Colonic mucosa (tissue), 4 donors: ENCODE data around the gene KXD1. TPM values are rescaled to one million over a fixed set of nuclear protein-coding genes. Genes with fewer than 3 reads are reported as not detected.

ENCODE experiments used
- DNase-seq: peaks from one replicate; pipeline ENCODE4 v3.0.0-alpha.2; 2020
- H3K27ac ChIP-seq: fragments of 200-600 bp; one replicate; pipeline ENCODE4 v1.8.0; 2021
- H3K27me3 ChIP-seq: fragments of 200-600 bp; one replicate; pipeline ENCODE4 v1.8.0; 2021
- H3K36me3 ChIP-seq: fragments of 200-600 bp; one replicate; pipeline ENCODE4 v1.8.0; 2021
- H3K4me1 ChIP-seq: fragments of 200-600 bp; one replicate; pipeline ENCODE4 v1.8.0; 2021; ENCODE audit warnings: mild to moderate bottlenecking
- H3K4me3 ChIP-seq: fragments of 200-600 bp; one replicate; pipeline ENCODE4 v1.8.0; 2021
- H3K9ac ChIP-seq, 2 donors: one replicate each; pipeline ENCODE4 v1.7.0; 2013; ENCODE audit warnings: control low read depth in 2 of 2, low read depth in 2 of 2, low read length in 2 of 2
- H3K9me3 ChIP-seq: fragments of 200-600 bp; one replicate; pipeline ENCODE4 v1.8.0; 2021
- intact Hi-C: fragments of 100-400 bp; cut with DNase I; formaldehyde crosslinking; loops from one replicate; pipeline ENCODE4 v1.14.1; 2022
- total RNA-seq, 2 donors: library from RNA; stranded (reverse); fragmentation: NEBNext Ultra II Directional in 1 of 2; extraction: Animal tissue kit (Norgen Biotek cat#: 25700) in 1 of 2; gene quantifications; one replicate each; pipeline ENCODE4 v1.2.1, GENCODE V29; 2021
- TF ChIP-seq, protein P1 (sequence below): fragments of 200-600 bp; IDR thresholded peaks from one replicate; pipeline ENCODE4 v1.8.0; 2022; ENCODE audit warnings: antibody characterized with exemption, mild to moderate bottlenecking
- donor health status: healthy.
- donor health status: DM: no; HTN: no; CAD: no.
- donor health status: DM: no; HTN: no; CAD: no.

The KXD1 gene
- total RNA-seq, 2 donors from 2014 or later: 66.8 to 80.4 TPM

GRCh38 chr19:18605546-18606280, 48.0 kb downstream of the KXD1 start:
- intact Hi-C loops: no loop called here
- no peaks in the 10 kb centered on the region for H3K4me1 ChIP-seq
- no peak overlapping the region for H3K4me3 ChIP-seq
- no peak overlapping the region for H3K9ac ChIP-seq
- TF ChIP-seq, protein P1, sequence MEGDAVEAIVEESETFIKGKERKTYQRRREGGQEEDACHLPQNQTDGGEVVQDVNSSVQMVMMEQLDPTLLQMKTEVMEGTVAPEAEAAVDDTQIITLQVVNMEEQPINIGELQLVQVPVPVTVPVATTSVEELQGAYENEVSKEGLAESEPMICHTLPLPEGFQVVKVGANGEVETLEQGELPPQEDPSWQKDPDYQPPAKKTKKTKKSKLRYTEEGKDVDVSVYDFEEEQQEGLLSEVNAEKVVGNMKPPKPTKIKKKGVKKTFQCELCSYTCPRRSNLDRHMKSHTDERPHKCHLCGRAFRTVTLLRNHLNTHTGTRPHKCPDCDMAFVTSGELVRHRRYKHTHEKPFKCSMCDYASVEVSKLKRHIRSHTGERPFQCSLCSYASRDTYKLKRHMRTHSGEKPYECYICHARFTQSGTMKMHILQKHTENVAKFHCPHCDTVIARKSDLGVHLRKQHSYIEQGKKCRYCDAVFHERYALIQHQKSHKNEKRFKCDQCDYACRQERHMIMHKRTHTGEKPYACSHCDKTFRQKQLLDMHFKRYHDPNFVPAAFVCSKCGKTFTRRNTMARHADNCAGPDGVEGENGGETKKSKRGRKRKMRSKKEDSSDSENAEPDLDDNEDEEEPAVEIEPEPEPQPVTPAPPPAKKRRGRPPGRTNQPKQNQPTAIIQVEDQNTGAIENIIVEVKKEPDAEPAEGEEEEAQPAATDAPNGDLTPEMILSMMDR: no peak
- H3K27ac ChIP-seq: no peak overlapping the region
- H3K27me3 ChIP-seq: peaks cover 79% of the 10 kb centered on the region
- H3K9me3 ChIP-seq: no peaks in the 10 kb centered on the region
- no peak for DNase-seq
- H3K36me3 ChIP-seq: no peaks in the 10 kb centered on the region

DNA sequence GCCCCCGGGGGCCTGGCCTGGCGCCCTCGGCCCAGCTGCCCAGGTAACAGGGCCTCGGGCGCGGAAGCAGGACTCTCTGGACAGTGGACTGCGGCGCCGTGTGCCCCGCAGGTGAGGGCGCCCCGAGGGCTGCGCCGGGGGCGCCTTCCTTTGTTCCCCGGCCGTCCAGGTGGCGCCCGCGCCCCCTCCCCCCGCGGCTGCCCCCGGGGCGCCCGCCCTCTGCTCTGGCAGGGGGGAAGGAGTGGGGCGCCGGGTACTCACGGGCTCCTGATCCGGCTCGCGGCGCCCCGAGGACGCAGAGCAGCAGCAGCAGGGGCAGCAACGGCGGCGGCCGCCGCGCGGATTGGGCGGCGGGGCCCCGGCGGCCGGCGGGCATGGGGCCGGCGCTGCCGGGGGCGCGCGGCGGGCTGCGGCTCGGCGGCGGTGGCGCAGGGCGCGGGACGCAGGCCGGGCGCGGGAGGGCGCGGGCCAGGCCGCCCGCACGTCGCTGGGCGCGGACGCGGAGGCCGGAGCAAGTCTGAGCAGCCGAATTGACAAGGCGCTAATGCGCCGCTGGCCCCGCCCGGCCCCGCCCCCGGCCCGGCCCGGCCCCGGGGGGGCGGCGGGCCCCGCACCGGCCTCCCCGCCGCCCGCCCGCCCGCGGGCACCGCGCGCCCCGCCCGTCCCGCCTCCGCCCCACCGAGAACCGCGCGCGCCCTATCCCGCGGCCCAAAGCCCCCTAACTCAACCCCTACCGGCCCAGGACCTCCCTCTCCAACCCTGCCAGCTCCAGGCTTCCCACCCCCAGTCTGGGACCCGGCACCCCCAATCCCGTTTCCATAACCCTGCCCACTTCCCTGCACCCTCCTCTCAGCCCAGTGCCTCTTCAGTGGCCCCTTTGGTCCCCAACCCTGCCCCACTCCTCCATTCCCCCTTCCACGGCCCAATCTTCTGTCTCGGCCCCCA, 48.9 kb downstream of the KXD1 start, which contains the start of gene CRLF1:
CRLF1 (minus strand) TSS at position 519 of the 945 bp plus-strand sequence; CDS start at position 376, 143 bp downstream.
- intact Hi-C loops: no loop called here
- H3K27me3 ChIP-seq: peaks cover 87% of the 10 kb centered on the region

DNA sequence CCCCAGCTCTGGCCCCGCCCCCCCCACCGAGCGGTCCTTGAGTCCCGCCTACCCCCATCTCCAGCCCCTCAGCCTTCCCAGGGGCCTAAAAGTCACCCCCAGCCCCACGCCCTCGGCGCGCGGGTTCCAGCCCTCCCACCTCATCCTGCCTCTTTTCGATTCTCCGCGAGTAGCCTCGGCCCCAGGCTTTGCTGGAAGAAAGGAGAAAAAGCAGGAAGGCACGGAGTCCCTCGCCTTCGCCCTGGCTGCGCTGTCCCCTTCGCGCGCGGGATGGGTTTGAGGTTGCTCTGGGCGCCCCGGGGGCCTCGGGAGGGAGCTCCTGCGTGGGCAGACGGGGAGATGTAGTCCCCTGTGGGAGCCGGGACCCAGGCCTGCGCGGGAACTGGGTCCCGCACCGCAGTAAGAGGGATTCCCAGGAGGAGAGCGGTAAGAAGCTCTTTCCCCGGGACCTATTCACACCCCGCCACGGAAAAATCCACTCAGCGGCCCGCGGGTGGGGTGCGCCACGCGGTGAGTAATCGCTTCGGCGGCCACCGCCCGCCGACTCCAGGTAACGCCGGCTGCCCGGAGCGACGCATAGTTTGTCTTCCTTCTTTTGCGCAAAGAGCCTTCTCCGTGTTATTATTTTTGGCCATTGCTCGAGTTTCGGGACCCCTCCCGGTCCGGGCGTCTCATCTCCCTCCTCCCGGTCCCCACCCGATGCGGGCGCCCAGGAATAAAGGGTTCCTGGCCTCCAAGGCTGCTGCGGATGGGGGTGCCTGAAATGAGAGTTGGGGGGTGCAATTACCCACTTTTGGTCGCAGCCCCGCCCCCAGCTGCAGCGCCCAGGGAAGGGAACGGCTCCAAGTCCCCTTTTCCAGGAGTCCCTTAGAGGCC, 49.8 kb downstream of the KXD1 start:
- Histone ChIP-seq H3K4me3 (no peak overlapping the region), H3K36me3 (no peaks in the 10 kb centered on the region), H3K9ac (no peak overlapping the region), H3K27ac (no peak overlapping the region), H3K9me3 (no peaks in the 10 kb centered on the region), H3K4me1 (no peaks in the 10 kb centered on the region), H3K27me3 (peaks cover 93% of the 10 kb centered on the region)
- intact Hi-C loops: no loop called here
- DNase-seq: no peak
- TF ChIP-seq, protein P1: no peak

More for the DNA sequence above, 48.9 kb downstream of the KXD1 start, which contains the start of gene CRLF1:
- TF ChIP-seq, protein P1: no peak
- Histone ChIP-seq H3K9ac (no peak within 1 kb of the TSS), H3K4me3 (no peak within 1 kb of the TSS), H3K36me3 (no peaks in the 10 kb centered on the region), H3K27ac (no peak within 1 kb of the TSS), H3K9me3 (no peaks in the 10 kb centered on the region), H3K4me1 (no peaks in the 10 kb centered on the region)
- DNase-seq: no peak

- intact Hi-C loops: no loop called here
- H3K27ac ChIP-seq: no peak overlapping the region
- TF ChIP-seq, protein P1: no peak
- no peak for DNase-seq
- no peaks in the 10 kb centered on the region for H3K36me3 ChIP-seq
- no peaks in the 10 kb centered on the region for H3K9me3 ChIP-seq
- no peaks in the 10 kb centered on the region for H3K4me1 ChIP-seq
- no peak overlapping the region for H3K4me3 ChIP-seq
- peaks cover 95% of the 10 kb centered on the region for H3K27me3 ChIP-seq
- no peak overlapping the region for H3K9ac ChIP-seq
These were observed 50.6 kb downstream of the KXD1 start for GRCh38 chr19:18608102-18608804.
